GM06990 (cell line): Measurements from ENCODE around the gene CACNA1F.

Experiments used
- DNase-seq: peaks from one replicate; pipeline ENCODE4 v3.0.0-alpha.2; 2011; ENCODE audit not compliant: insufficient read length; ENCODE audit errors: extremely low read depth
- H3K27me3 ChIP-seq: replicated peaks from 2 replicates; pipeline ENCODE4 v1.6.0; 2011; ENCODE audit warnings: low read length; ENCODE audit not compliant: control insufficient read depth, insufficient read depth
- H3K36me3 ChIP-seq: 2 replicates; pipeline ENCODE4 v1.5.1; 2011; ENCODE audit warnings: low read length; ENCODE audit not compliant: control insufficient read depth, insufficient read depth
- H3K4me3 ChIP-seq: replicated peaks from 2 replicates; pipeline ENCODE4 v1.5.1; 2011; ENCODE audit warnings: low read depth, mild to moderate bottlenecking, control low read depth, low read length
- CTCF ChIP-seq: IDR thresholded peaks from 2 replicates; pipeline ENCODE4 v1.5.1; 2011; ENCODE audit warnings: low read length, control low read depth, mild to moderate bottlenecking, inconsistent platforms; ENCODE audit not compliant: insufficient read depth, poor library complexity, severe bottlenecking

The CACNA1F gene

GRCh38 chrX:49233887-49234555 is 881 bp upstream of the CACNA1F start:
- Histone ChIP-seq H3K36me3 (no peaks in the 10 kb centered on the region), H3K27me3 (no peaks in the 10 kb centered on the region), H3K4me3 (no peak overlapping the region)
- DNase-seq, result no peak
- TF ChIP-seq CTCF, result no peak

GRCh38 chrX:49232525-49232924 is 615 bp downstream of the CACNA1F start:
- Histone ChIP-seq H3K36me3 (no peaks in the 10 kb centered on the region), H3K4me3 (no peak overlapping the region), H3K27me3 (no peaks in the 10 kb centered on the region)
- no peak for DNase-seq
- no peak for TF ChIP-seq CTCF

DNA sequence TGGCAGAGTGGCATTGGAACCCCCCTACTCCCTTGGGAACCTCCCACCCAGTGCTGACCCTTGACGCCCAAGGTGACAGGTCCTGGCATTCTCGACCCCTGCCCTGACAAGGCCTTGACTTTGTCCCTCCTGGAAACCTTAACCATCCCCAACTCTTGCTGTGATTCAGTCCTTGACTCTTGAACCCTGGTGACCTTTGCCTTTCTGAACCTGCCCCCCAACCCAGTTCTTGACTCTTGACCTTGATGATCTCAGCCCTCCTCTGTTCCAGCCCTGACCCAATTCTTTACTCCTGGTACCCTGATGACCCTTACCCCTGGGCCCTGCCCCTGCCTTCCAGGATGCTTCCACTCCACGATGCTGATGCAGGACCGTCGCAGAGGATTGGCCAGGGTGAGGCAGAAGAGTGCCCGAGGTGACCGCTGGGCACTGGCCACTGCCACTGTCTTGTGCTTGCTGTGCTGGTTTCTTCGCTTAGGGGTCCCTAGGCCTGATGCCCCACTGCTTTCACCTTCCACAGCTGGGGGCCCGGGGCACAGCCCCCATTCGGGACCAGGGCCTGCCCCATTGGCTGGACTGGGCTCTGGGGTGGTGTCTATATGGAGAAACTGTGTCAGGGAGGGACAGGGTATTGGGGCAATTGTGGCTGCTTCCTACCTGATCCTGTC is 1.7 kb downstream of the CACNA1F start:
- TF ChIP-seq CTCF, result no peak
- DNase-seq, result no peak
- no peaks in the 10 kb centered on the region for H3K36me3 ChIP-seq
- H3K4me3 ChIP-seq, result no peak overlapping the region; the same call in 1 of the 2 replicates
- H3K27me3 ChIP-seq, result no peaks in the 10 kb centered on the region

DNA sequence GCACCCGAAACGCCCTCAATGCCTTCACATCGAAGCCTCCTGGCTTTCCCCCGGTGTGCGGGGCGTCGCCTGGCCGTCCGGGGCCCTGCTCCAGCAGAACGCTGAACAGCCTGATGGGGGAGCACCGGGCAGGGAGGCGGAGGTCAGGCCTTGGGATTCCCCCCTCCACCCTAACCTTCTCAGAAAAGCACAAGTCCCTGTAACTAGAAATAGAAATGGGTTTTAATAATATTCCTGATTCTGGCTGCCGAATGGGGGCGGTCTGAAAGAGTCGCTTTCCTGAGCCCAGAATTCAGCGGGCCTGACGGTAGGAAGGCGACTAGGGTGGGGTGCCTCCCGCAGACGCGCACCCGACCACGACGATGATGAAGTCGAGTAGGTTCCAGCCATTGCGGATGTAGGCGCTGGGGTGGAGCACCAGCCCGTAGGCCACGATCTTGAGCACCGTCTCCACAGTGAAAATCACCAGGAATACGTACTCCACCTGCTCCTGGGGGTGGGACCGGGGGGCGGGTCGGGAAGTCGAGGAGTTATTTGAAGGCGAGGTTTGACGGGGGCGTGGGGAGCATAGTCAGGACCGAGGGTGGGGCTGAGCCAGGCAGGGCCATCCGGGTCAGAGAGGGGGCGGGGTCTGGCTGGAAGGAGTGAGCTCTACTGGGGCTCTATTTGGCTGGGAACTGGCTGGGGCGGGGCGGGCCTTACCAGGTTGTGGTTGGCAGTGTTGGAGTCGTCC is 2.5 kb downstream of the CACNA1F start:
- DNase-seq, result peak; percentile 69
- Histone ChIP-seq H3K4me3 (peak overlapping the region; percentile 52), H3K36me3 (no peaks in the 10 kb centered on the region), H3K27me3 (no peaks in the 10 kb centered on the region)
- TF ChIP-seq CTCF, result peak; percentile 42

DNA sequence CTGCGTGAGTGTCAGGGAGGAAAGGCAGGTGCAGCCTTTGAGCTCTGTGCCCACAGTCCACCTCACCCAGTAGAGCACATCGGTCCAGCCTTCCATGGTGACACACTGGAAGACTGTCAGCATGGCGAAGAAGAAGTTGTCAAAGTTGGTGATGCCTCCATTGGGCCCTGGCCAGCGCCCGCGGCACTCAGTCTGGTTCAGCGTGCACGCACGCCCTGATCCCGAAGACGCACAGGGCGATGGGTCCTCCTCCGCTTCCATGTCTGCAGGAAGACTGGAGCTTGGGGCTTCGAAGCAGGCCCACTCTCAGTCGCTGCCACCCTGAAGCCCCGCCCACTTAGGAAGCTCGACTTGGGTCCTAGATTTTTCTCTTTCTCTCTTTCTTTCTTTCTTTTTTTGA is 5.0 kb downstream of the CACNA1F start:
- no peak overlapping the region for H3K4me3 ChIP-seq
- no peak for TF ChIP-seq CTCF
- H3K27me3 ChIP-seq, result no peaks in the 10 kb centered on the region
- no peaks in the 10 kb centered on the region for H3K36me3 ChIP-seq
- no peak for DNase-seq
